HL-60 (cell line): Measurements from ENCODE around the gene NBAS.

ENCODE experiments used
- DNase-seq, 2 experiments: peaks; one replicate each; pipeline ENCODE4 v3.0.0-alpha.2; 2010 to 2020; ENCODE audit warnings: low read depth in 1 of 2, low spot score in 1 of 2
- H3K27ac ChIP-seq: fragments of 250-450 bp; sonication (Bioruptor Pico); replicated peaks from 2 replicates; pipeline ENCODE4 v1.5.1; 2020; ENCODE audit warnings: mild to moderate bottlenecking, moderate library complexity
- H3K27me3 ChIP-seq: fragments of 250-450 bp; sonication (Bioruptor Pico); 2 replicates; pipeline ENCODE4 v1.5.1; 2021; ENCODE audit warnings: mild to moderate bottlenecking, moderate library complexity; ENCODE audit not compliant: insufficient read depth, poor library complexity, severe bottlenecking
- H3K4me3 ChIP-seq: replicated peaks from 2 replicates; pipeline ENCODE4 v1.5.1; 2011; ENCODE audit warnings: mild to moderate bottlenecking, control low read depth, low read length; ENCODE audit not compliant: insufficient read depth
- GABPA ChIP-seq: IDR thresholded peaks from 2 replicates; pipeline ENCODE4 v1.6.1; 2012; ENCODE audit warnings: low read depth
- POLR2AphosphoS5 ChIP-seq: IDR thresholded peaks from 2 replicates; pipeline ENCODE4 v1.6.1; 2012; ENCODE audit warnings: low read depth
- REST ChIP-seq: IDR thresholded peaks from 2 replicates; pipeline ENCODE4 v1.6.1; 2012; ENCODE audit warnings: low read depth; ENCODE audit not compliant: insufficient replicate concordance
- SPI1 ChIP-seq: IDR thresholded peaks from 2 replicates; pipeline ENCODE4 v1.6.1; 2012; ENCODE audit warnings: low read depth, mild to moderate bottlenecking, borderline replicate concordance
- TF ChIP-seq, protein P1 (sequence below): IDR thresholded peaks from one replicate; pipeline ENCODE4 v1.5.1; 2011; ENCODE audit warnings: low read length, control low read depth, inconsistent platforms; ENCODE audit not compliant: insufficient read depth

NBAS gene

GRCh38 chr2:15532996-15533395 lies 28.1 kb downstream of the NBAS start:
- Histone ChIP-seq H3K4me3 (no peak overlapping the region), H3K27ac (no peak overlapping the region), H3K27me3 (no peaks in the 10 kb centered on the region)
- TF ChIP-seq POLR2AphosphoS5 (no peak), GABPA (no peak), REST (no peak), SPI1 (no peak)
- TF ChIP-seq, protein P1, sequence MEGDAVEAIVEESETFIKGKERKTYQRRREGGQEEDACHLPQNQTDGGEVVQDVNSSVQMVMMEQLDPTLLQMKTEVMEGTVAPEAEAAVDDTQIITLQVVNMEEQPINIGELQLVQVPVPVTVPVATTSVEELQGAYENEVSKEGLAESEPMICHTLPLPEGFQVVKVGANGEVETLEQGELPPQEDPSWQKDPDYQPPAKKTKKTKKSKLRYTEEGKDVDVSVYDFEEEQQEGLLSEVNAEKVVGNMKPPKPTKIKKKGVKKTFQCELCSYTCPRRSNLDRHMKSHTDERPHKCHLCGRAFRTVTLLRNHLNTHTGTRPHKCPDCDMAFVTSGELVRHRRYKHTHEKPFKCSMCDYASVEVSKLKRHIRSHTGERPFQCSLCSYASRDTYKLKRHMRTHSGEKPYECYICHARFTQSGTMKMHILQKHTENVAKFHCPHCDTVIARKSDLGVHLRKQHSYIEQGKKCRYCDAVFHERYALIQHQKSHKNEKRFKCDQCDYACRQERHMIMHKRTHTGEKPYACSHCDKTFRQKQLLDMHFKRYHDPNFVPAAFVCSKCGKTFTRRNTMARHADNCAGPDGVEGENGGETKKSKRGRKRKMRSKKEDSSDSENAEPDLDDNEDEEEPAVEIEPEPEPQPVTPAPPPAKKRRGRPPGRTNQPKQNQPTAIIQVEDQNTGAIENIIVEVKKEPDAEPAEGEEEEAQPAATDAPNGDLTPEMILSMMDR = no peak
- DNase-seq = no peak

DNA sequence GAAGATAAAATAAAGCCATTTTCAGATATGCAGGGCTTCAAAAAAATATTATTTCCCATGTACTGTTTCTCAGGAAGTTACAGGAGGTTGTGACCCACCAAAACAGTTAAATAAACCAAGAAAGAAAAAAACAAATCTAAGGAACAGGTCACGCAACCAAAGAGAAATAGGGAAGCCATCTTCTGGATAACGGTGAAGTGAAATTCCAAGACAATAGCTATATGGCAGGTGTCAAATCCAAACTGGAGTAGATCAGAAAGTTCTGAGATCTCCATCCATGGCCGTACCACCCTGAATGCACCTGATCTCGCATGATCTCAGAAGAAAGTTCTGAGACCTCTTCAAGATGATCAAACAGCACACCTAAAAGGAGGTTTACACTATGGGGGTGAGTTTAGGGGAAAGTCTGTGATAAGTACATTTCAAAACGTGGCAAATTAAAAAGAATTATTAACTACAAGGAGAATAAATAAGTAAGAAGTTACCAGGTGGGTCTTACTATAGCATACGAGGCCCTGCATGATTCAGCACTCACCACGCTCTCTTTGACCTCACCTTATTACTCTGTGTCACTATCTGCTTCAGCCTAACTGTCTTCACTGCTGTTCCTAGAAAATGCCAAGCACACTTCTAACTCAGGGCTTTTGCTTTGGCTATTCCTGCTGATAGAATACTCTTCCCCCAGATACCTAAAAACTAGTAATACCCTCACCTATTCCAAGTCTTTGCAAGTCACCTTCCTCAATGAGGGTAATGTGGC lies 29.9 kb downstream of the NBAS start:
- TF ChIP-seq GABPA (no peak), REST (no peak), POLR2AphosphoS5 (no peak)
- Histone ChIP-seq H3K27me3 (no peaks in the 10 kb centered on the region), H3K4me3 (no peak overlapping the region), H3K27ac (no peak overlapping the region)
- DNase-seq = no peak

- Histone ChIP-seq H3K4me3 (no peak overlapping the region), H3K27me3 (no peaks in the 10 kb centered on the region), H3K27ac (no peak overlapping the region)
- TF ChIP-seq SPI1 = no peak
- TF ChIP-seq GABPA = no peak
- no peak for DNase-seq
These were observed 33.9 kb downstream of the NBAS start for GRCh38 chr2:15527074-15527739.

GRCh38 chr2:15521641-15522181 lies 39.4 kb downstream of the NBAS start:
- no peak overlapping the region for H3K27ac ChIP-seq
- no peak for DNase-seq

More at GRCh38 chr2:15521641-15522181, 39.4 kb downstream of the NBAS start:
- Histone ChIP-seq H3K27me3 (no peaks in the 10 kb centered on the region), H3K4me3 (no peak overlapping the region)
- TF ChIP-seq REST (no peak), SPI1 (no peak)
- TF ChIP-seq, protein P1 = no peak
